Ovary (tissue), 10 donors: ENCODE results near the gene ZSCAN5A. TPM values are rescaled to one million over a fixed set of nuclear protein-coding genes. Genes with fewer than 3 reads are reported as not detected.

Experiments
- DNase-seq, 5 donors: peaks; one replicate each; pipeline ENCODE4 v3.0.0-alpha.2; 2019 to 2020
- H3K27ac ChIP-seq, 2 donors: fragments of 200-600 bp; one replicate each; pipeline versions ENCODE4 v1.5.1 to v1.8.0; 2019 to 2022
- H3K27me3 ChIP-seq: fragments of 200-600 bp; one replicate; pipeline ENCODE4 v1.8.0; 2022
- H3K36me3 ChIP-seq: fragments of 200-600 bp; sonication (generic); one replicate; pipeline ENCODE4 v1.5.1; 2019
- H3K4me1 ChIP-seq: one replicate; pipeline ENCODE4 v1.8.1; 2013; ENCODE audit warnings: mild to moderate bottlenecking, moderate library complexity; ENCODE audit not compliant: insufficient read depth
- H3K4me3 ChIP-seq: fragments of 200-600 bp; sonication (generic); one replicate; pipeline ENCODE4 v1.5.1; 2017
- H3K9me3 ChIP-seq, 2 donors: fragments of 200-600 bp in 1 of 2; sonication (generic) in 1 of 2; one replicate each; pipeline versions ENCODE4 v1.5.1 to v1.8.1; 2013 to 2019; ENCODE audit warnings: mild to moderate bottlenecking in 1 of 2, moderate library complexity in 1 of 2
- CTCF ChIP-seq, 3 donors: fragments of 450-650 bp in 2 of 3; fragments of 200-600 bp in 1 of 3; IDR thresholded peaks; one replicate each; pipeline versions ENCODE4 v1.5.1 to v1.8.0; 2016 to 2022; ENCODE audit warnings: antibody characterized with exemption in 3 of 3, mild to moderate bottlenecking in 1 of 3
- EP300 ChIP-seq: sonication (generic); formaldehyde crosslinking; IDR thresholded peaks from one replicate; pipeline ENCODE4 v1.6.1; 2017; ENCODE audit warnings: antibody characterized with exemption
- POLR2A ChIP-seq: fragments of 450-650 bp; IDR thresholded peaks from one replicate; pipeline ENCODE4 v1.6.1; 2017; ENCODE audit warnings: antibody characterized with exemption, mild to moderate bottlenecking, moderate library complexity
- WGBS, 3 donors: extraction: QIAGEN DNeasy Blood & Tissue Kit in 1 of 3; methylation state at CpG; one replicate each; pipeline versions ENCODE4 v1.1.5 to v1.1.7; 2013 to 2017; 5-methylcytosine and 5-hydroxymethylcytosine counted together
- intact Hi-C, 4 donors: fragments of 100-400 bp; cut with DNase I; formaldehyde crosslinking; loops; one replicate each; pipeline versions ENCODE4 v1.11.0 to v1.15.1; 2022 to 2023
- long read RNA-seq, 3 donors: library from polyadenylated mRNA in 2 of 3; unstranded in 2 of 3; transcript quantifications; one replicate each; pipeline ENCODE4 v2.0.0 and lab custom pipeline, GENCODE V29; 2021 to 2026
- polyA plus RNA-seq, 2 donors: library from polyadenylated mRNA; stranded (reverse); fragments of 200-250 nt in 1 of 2; fragments of 350-450 nt in 1 of 2; fragmentation: Illumina TruSeq in 1 of 2; extraction: RNeasy Lipid Tissue Mini Kit (QIAGEN cat#74804) in 1 of 2; gene quantifications; one replicate each; pipeline ENCODE4 v1.2.3, GENCODE V29; 2013 to 2014
- total RNA-seq, 7 donors: library from RNA; depleted of rRNA in 2 of 7; stranded (reverse); fragments of >200 nt in 2 of 7; fragmentation: NEBNext Ultra II Directional in 3 of 7; extraction: Animal tissue kit (Norgen Biotek cat#: 25700) in 3 of 7; gene quantifications; one replicate each; pipeline versions ENCODE4 v1.1.0 to v1.2.4, GENCODE V29; 2016 to 2023
- donor health status: DM: no; HTN: no; CAD: no; lungs with moderate emphysema.
- donor health status: DM: no; HTN: no; CAD: no.
- donor health status: Bipolar disorder and iron deficiency.
- donor health status: DM: yes; HTN: yes; CAD: no.
- donor health status: DM: no; HTN: no; CAD: no.
- donor health status: DM: yes; HTN: yes; CAD: no.

ZSCAN5A gene, protein sequence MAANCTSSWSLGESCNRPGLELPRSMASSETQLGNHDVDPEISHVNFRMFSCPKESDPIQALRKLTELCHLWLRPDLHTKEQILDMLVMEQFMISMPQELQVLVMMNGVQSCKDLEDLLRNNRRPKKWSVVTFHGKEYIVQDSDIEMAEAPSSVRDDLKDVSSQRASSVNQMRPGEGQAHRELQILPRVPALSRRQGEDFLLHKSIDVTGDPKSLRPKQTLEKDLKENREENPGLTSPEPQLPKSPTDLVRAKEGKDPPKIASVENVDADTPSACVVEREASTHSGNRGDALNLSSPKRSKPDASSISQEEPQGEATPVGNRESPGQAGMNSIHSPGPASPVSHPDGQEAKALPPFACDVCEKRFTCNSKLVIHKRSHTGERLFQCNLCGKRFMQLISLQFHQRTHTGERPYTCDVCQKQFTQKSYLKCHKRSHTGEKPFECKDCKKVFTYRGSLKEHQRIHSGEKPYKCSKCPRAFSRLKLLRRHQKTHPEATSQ
- total RNA-seq (10 to 100 TPM in 5 of 7 donors, 1 to 10 TPM in 2; 7.4 to 25.7 (median 13.9) TPM), polyA plus RNA-seq (1 to 10 TPM; 4.6 to 8.9 TPM)
- long read RNA-seq, donor 1, partial matches to known transcripts: 5 of 61 reads
- long read RNA-seq, donor 1, other reads (novel, unspliced or antisense): 56 of 61 reads
- long read RNA-seq, donor 2, partial matches to known transcripts: 0 of 2 reads
- long read RNA-seq, donor 2, other reads (novel, unspliced or antisense): 0 of 2 reads
- long read RNA-seq, donor 3, partial matches to known transcripts: 0 of 11 reads
- long read RNA-seq, donor 3, other reads (novel, unspliced or antisense): 11 of 11 reads

DNA sequence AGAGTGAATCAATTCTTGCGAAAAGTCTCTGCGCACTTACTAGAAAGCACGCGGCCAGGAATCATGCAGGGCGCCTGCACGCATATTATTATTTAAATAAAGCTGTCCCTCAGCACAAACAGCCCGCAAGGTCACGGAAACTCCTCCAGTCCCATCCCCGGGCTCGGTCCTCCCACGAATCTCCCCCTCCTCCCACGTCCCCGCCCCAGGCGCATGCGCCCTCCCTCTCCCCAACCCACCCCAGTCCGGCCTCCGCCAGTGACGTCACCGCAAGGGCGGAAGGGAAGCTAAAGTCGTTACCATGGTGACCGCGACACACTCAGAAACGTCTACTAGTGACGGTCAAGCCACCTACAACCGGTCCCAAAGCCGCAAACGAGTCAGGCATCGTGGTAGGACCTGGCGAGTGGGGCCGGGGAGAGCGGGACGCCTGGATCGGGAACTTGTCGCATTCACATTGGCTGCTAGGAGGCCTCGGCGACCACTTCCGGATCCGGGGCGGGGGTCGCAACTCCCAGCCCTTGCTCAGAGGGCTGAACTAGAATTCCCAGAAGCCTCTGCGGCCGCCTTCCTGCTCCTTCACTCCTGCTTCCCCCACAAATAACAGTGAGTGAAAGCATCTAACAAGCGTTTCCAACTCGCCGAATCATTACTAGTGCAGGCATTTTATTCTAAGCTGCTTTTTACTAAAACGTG, at the start of gene ZSCAN5A:
Gene ZSCAN5A, minus strand, starts transcription at position 459 of the 696 bp plus-strand sequence. CDS start 89,793 bp downstream, outside the sequence.
- intact Hi-C loops: no loop called here
- Histone ChIP-seq H3K9me3 (no peaks in the 10 kb centered on the region), H3K27ac (peak within 1 kb of the TSS; percentile 95 to 97), H3K4me3 (peak within 1 kb of the TSS; percentile 70), H3K27me3 (no peaks in the 10 kb centered on the region), H3K4me1 (peaks cover 7% of the 10 kb centered on the region), H3K36me3 (no peaks in the 10 kb centered on the region)
- 0% methylated on average over 41 to 47 of the region's 47 CpGs for WGBS, 3 donors
- TF ChIP-seq CTCF (IDR thresholded peaks at IDR 0.05) (no peak), POLR2A (peak; percentile 70), EP300 (peak; percentile 30)
- DNase-seq: peak; percentile 98 to 100 (median 98)

DNA sequence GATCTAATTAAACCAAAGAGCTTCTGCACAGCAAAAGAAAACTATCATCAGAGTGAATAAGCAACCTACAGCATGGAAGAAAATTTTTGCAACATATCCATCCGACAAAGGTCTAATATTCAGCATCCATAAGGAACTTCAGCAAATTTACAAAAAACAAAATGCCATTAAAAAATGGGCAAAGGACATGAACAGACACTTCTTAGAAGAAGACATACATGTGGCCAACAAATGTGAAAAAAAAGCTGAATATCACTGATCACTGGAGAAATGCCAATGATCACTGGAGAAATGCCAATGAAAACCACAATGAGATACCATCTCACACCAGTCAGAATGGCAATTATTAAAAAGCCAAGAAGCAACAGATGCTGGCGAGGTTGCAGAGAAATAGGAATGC, 46.2 kb upstream of the ZSCAN5A start:
- intact Hi-C loops: no loop called here

DNA sequence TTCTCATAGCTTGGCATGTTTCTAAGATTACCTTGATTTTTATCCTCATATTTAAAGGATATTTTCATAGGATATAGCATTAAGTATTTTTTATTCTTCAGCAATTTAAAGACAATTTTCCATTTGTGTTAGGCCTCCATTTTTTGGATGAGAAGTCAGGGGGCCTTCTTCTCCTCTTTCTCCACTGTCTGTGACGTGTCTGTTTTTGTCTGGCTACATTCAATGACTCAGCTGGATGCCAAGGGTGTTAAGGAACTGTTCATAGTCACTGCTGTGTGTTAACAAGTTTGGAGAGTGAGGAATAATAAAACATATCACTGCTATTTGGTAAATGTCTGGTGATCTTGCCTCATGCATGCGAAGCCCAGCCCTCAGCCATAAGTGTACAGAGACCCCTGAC, 42.3 kb upstream of the ZSCAN5A start:
- DNase-seq: no peak
- no peaks in the 10 kb centered on the region for H3K36me3 ChIP-seq
- no peak overlapping the region for H3K4me3 ChIP-seq
- TF ChIP-seq POLR2A: no peak
- TF ChIP-seq CTCF (IDR thresholded peaks at IDR 0.05): no peak
- no peak for TF ChIP-seq EP300
- 87 to 97% (median 96%) methylated on average over 2 of the region's 2 CpGs for WGBS, 3 donors
- no peaks in the 10 kb centered on the region for H3K27me3 ChIP-seq
- no peak overlapping the region for H3K27ac ChIP-seq
- no peaks in the 10 kb centered on the region for H3K4me1 ChIP-seq
- intact Hi-C loops: loop anchor here in 1 of 4 donors (10.0 kb wide), 1 partner anchor 282 kb away; no protein-coding TSS in a partner anchor
- H3K9me3 ChIP-seq: no peaks in the 10 kb centered on the region

More for the DNA sequence above, 46.2 kb upstream of the ZSCAN5A start:
- Histone ChIP-seq H3K27me3 (no peaks in the 10 kb centered on the region), H3K4me1 (no peaks in the 10 kb centered on the region), H3K4me3 (no peak overlapping the region), H3K27ac (no peak overlapping the region), H3K36me3 (no peaks in the 10 kb centered on the region), H3K9me3 (peaks cover 0 to 11% of the 10 kb centered on the region in 2 donors)
- TF ChIP-seq EP300 (no peak), POLR2A (no peak), CTCF (IDR thresholded peaks at IDR 0.05) (no peak)
- WGBS, 3 donors: 96 to 97% (median 97%) methylated on average over 2 of the region's 2 CpGs
- no peak for DNase-seq

- intact Hi-C loops: loop anchor here in 1 of 4 donors (10.0 kb wide), 1 partner anchor 281 kb away; no protein-coding TSS in a partner anchor
- H3K27me3 ChIP-seq: no peaks in the 10 kb centered on the region
- no peak overlapping the region for H3K4me3 ChIP-seq
- WGBS, 3 donors: 68 to 84% (median 79%) methylated on average over 1 of the region's 1 CpG
- H3K36me3 ChIP-seq: no peaks in the 10 kb centered on the region
- H3K27ac ChIP-seq: no peak overlapping the region
- no peaks in the 10 kb centered on the region for H3K4me1 ChIP-seq
- DNase-seq: no peak
- no peaks in the 10 kb centered on the region for H3K9me3 ChIP-seq
- no peak for TF ChIP-seq EP300
These were observed 40.9 kb upstream of the ZSCAN5A start for GRCh38 chr19:56355517-56355916.
